GM12892 (cell line): Measurements from ENCODE around the gene PDE3B.

Experiments used
- POLR2AphosphoS5 ChIP-seq: IDR thresholded peaks from 2 replicates; pipeline ENCODE4 v1.6.1; 2011; ENCODE audit warnings: low read depth, low read length, control low read depth
- TAF1 ChIP-seq: IDR thresholded peaks from 2 replicates; pipeline ENCODE4 v1.6.1; 2011; ENCODE audit warnings: low read depth, mild to moderate bottlenecking, control low read depth, low read length, borderline replicate concordance

- no peak for TF ChIP-seq TAF1
- no peak for TF ChIP-seq POLR2AphosphoS5
Measured at GRCh38 chr11:14727215-14727614, 83.6 kb downstream of the PDE3B start.
